ENCODE data around the gene FAM110C.

GRCh38 chr2:46131-46470, 204 bp downstream of the FAM110C start:
- TF ChIP-seq CTCF (IDR thresholded peaks at IDR 0.05; ENCODE audit: low read depth, low read length, missing input control), result no peak
- TF ChIP-seq YY1 (IDR thresholded peaks at IDR 0.05), result no peak
